Gastroesophageal sphincter (tissue), 3 donors: ENCODE results near the gene BRAT1.

Experiments used
- CTCF ChIP-seq, 4 experiments: fragments of 200-600 bp in 2 of 4; fragments of 450-650 bp in 2 of 4; sonication (generic) in 1 of 4; IDR thresholded peaks; one replicate each; pipeline ENCODE4 v1.5.1; 2017 to 2019; ENCODE audit warnings: antibody characterized with exemption in 4 of 4, mild to moderate bottlenecking in 2 of 4, moderate library complexity in 2 of 4
- POLR2A ChIP-seq, 2 donors: fragments of 450-650 bp; IDR thresholded peaks; one replicate each; pipeline ENCODE4 v1.6.1; 2017; ENCODE audit warnings: antibody characterized with exemption in 2 of 2, mild to moderate bottlenecking in 2 of 2, moderate library complexity in 1 of 2

DNA sequence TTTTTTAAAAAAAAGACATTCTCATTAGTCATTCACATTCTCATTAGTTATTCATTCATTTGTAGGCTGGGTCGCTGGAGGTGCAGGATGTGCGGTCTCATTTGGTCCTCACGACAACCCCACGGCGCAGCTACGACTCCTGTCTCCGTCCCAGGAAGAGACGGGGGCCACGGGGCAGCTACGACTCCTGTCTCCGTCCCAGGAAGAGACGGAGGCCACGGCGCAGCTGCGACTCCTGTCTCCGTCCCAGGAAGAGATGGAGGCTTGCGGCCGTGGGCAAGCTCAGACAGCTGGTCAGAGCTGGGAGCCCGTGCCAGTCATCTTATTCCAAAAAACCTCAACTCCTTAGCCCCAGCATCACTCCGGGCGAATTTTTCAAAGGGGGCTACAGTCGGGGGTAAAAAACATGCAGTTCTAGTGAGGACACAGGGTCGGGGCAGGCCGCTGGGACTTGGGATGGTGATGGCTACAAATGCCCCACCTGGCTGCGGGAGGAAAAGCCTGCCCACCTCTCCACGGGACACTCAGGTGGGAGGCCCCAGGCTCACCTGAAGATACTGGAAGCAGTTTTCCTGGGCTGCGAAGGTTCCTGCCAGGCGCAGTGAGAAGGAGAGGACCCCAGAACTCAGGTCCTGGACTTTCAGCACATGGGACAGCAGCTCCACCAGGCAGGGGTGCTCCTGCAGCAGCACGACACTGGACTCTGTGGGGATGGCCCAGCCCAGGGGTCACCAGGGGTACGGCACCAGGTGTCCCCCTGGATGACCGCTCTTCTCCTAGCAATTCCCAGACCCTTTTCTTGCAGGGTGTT is 8.3 kb downstream of the BRAT1 start:
- TF ChIP-seq CTCF (IDR thresholded peaks at IDR 0.05) (no peak), POLR2A (IDR thresholded peaks at IDR 0.05) (no peak)
